Measurements from ENCODE around the gene CBLC. TPM values are rescaled to one million over a fixed set of nuclear protein-coding genes. Genes with fewer than 3 reads are reported as not detected.

CBLC gene
- polyA plus RNA-seq, 1 donor from 2014 or later: not detected

DNA sequence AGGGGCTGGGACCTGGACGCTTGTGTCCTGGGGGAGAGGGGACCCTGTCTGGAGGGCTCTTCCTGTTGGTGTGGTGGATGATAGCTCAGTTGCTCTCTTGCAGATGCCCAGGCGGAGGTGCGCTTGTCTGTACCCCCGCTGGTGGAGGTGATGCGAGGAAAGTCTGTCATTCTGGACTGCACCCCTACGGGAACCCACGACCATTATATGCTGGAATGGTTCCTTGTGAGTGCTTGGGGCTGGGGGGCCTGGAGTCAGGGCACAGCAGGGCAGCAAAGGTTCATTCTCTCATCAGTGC is 33.4 kb downstream of the CBLC start:
- H3K27ac ChIP-seq (ENCODE audit: low read length): no peak overlapping the region
- TF ChIP-seq TAF1 (IDR thresholded peaks at IDR 0.05; ENCODE audit: low read depth): no peak
- TF ChIP-seq SMC3 (conservative IDR thresholded peaks at IDR 0.05; ENCODE audit: poor library complexity): no peak
- no peak for TF ChIP-seq EZH2 (IDR thresholded peaks at IDR 0.05; ENCODE audit: borderline replicate concordance, insufficient read depth, low read length, poor library complexity, severe bottlenecking)
- TF ChIP-seq, protein P1, sequence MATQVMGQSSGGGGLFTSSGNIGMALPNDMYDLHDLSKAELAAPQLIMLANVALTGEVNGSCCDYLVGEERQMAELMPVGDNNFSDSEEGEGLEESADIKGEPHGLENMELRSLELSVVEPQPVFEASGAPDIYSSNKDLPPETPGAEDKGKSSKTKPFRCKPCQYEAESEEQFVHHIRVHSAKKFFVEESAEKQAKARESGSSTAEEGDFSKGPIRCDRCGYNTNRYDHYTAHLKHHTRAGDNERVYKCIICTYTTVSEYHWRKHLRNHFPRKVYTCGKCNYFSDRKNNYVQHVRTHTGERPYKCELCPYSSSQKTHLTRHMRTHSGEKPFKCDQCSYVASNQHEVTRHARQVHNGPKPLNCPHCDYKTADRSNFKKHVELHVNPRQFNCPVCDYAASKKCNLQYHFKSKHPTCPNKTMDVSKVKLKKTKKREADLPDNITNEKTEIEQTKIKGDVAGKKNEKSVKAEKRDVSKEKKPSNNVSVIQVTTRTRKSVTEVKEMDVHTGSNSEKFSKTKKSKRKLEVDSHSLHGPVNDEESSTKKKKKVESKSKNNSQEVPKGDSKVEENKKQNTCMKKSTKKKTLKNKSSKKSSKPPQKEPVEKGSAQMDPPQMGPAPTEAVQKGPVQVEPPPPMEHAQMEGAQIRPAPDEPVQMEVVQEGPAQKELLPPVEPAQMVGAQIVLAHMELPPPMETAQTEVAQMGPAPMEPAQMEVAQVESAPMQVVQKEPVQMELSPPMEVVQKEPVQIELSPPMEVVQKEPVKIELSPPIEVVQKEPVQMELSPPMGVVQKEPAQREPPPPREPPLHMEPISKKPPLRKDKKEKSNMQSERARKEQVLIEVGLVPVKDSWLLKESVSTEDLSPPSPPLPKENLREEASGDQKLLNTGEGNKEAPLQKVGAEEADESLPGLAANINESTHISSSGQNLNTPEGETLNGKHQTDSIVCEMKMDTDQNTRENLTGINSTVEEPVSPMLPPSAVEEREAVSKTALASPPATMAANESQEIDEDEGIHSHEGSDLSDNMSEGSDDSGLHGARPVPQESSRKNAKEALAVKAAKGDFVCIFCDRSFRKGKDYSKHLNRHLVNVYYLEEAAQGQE (IDR thresholded peaks at IDR 0.05; ENCODE audit: borderline replicate concordance): no peak
- no peak for TF ChIP-seq RAD21 (conservative IDR thresholded peaks at IDR 0.05)
- no peaks in the 10 kb centered on the region for H3K79me2 ChIP-seq (replicated peaks; ENCODE audit: insufficient read depth, low read length)
- H3K9me2 ChIP-seq (ENCODE audit: insufficient read depth, low read length): no peaks in the 10 kb centered on the region
- peaks cover 7% of the 10 kb centered on the region for H3K27me3 ChIP-seq (ENCODE audit: insufficient read depth, low read depth, low read length)
- no peak overlapping the region for H3K4me2 ChIP-seq (ENCODE audit: low read length)
- H3K9me3 ChIP-seq (ENCODE audit: low read length): no peaks in the 10 kb centered on the region
- no peak overlapping the region for H3K9ac ChIP-seq (ENCODE audit: low read length)
- no peak overlapping the region for H3K4me3 ChIP-seq (ENCODE audit: low read length)
- no peaks in the 10 kb centered on the region for H3F3A ChIP-seq (ENCODE audit: insufficient read depth, low read length, poor library complexity, severe bottlenecking)
- no peaks in the 10 kb centered on the region for H4K20me1 ChIP-seq (ENCODE audit: insufficient read depth)
- no peaks in the 10 kb centered on the region for H3K36me3 ChIP-seq (ENCODE audit: insufficient read depth, low read length)
- no peak overlapping the region for H2AFZ ChIP-seq (ENCODE audit: low read depth, low read length)

DNA sequence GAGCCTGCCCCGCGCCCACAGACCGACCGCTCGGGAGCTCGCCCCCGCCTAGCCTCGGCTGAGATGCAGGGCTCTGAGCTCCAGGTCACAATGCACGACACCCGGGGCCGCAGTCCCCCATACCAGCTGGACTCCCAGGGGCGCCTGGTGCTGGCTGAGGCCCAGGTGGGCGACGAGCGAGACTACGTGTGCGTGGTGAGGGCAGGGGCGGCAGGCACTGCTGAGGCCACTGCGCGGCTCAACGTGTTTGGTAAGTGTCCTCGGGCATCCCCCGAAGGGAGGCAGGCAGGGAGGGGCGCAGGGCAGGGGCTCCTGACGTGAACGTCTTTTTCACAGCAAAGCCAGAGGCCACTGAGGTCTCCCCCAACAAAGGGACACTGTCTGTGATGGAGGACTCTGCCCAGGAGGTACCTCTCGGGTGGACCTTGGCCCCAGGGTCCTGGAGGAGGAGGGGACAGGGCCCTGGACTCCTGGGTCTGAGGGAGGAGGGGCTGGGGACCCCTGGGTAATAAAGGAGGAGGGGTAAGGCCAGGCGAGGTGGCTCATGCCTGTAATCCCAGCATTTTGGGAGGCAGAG is 34.5 kb downstream of the CBLC start:
- Histone ChIP-seq H3K9me2 (ENCODE audit: insufficient read depth, low read length) (no peaks in the 10 kb centered on the region), H3K79me2 (replicated peaks; ENCODE audit: insufficient read depth, low read length) (no peaks in the 10 kb centered on the region), H3K9ac (ENCODE audit: low read length) (no peak overlapping the region), H3K27ac (ENCODE audit: low read length) (no peak overlapping the region), H2AFZ (ENCODE audit: low read depth, low read length) (no peak overlapping the region), H3K9me3 (ENCODE audit: low read length) (no peaks in the 10 kb centered on the region), H3F3A (ENCODE audit: insufficient read depth, low read length, poor library complexity, severe bottlenecking) (no peaks in the 10 kb centered on the region), H4K20me1 (ENCODE audit: insufficient read depth) (no peaks in the 10 kb centered on the region), H3K4me3 (ENCODE audit: low read length) (no peak overlapping the region), H3K4me2 (ENCODE audit: low read length) (no peak overlapping the region), H3K36me3 (ENCODE audit: insufficient read depth, low read length) (no peaks in the 10 kb centered on the region), H3K27me3 (ENCODE audit: insufficient read depth, low read depth, low read length) (peaks cover 7% of the 10 kb centered on the region)
- TF ChIP-seq, protein P1 (IDR thresholded peaks at IDR 0.05; ENCODE audit: borderline replicate concordance): no peak
- TF ChIP-seq, protein P2, sequence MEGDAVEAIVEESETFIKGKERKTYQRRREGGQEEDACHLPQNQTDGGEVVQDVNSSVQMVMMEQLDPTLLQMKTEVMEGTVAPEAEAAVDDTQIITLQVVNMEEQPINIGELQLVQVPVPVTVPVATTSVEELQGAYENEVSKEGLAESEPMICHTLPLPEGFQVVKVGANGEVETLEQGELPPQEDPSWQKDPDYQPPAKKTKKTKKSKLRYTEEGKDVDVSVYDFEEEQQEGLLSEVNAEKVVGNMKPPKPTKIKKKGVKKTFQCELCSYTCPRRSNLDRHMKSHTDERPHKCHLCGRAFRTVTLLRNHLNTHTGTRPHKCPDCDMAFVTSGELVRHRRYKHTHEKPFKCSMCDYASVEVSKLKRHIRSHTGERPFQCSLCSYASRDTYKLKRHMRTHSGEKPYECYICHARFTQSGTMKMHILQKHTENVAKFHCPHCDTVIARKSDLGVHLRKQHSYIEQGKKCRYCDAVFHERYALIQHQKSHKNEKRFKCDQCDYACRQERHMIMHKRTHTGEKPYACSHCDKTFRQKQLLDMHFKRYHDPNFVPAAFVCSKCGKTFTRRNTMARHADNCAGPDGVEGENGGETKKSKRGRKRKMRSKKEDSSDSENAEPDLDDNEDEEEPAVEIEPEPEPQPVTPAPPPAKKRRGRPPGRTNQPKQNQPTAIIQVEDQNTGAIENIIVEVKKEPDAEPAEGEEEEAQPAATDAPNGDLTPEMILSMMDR (IDR thresholded peaks at IDR 0.05; ENCODE audit: poor library complexity, severe bottlenecking): no peak

Data from neural cell (in vitro differentiated cells).